SW 1271 (cell line): ENCODE data around the gene CHTF18.

Source experiments
- DNase-seq, 2 experiments: peaks; one replicate each; lab custom pipeline; 2025; lab: John Stamatoyannopoulos, UW

The CHTF18 gene

GRCh38 chr16:760545-761343 lies 27.7 kb upstream of the CHTF18 start, which contains the start of gene MSLN:
TSS of gene MSLN (plus strand) at chr16:760734. CDS start at chr16:762681, 1,947 bp downstream.
- no peak for DNase-seq

- no peak for DNase-seq
These were observed 26.6 kb upstream of the CHTF18 start for GRCh38 chr16:761625-762513.

GRCh38 chr16:762595-763268 lies 25.7 kb upstream of the CHTF18 start:
- no peak for DNase-seq

- no peak for DNase-seq
These were observed 24.8 kb upstream of the CHTF18 start for GRCh38 chr16:763369-764183.

GRCh38 chr16:764184-764750 lies 24.2 kb upstream of the CHTF18 start:
- no peak for DNase-seq

- no peak for DNase-seq
These were observed 23.5 kb upstream of the CHTF18 start for GRCh38 chr16:764848-765487.

GRCh38 chr16:765488-765865 lies 22.9 kb upstream of the CHTF18 start:
- DNase-seq = no peak

GRCh38 chr16:766008-766819 lies 22.2 kb upstream of the CHTF18 start:
- DNase-seq = no peak

- DNase-seq = no peak
These were observed 21.4 kb upstream of the CHTF18 start for GRCh38 chr16:766820-767640.

GRCh38 chr16:767743-768235 lies 20.6 kb upstream of the CHTF18 start:
- DNase-seq = no peak

GRCh38 chr16:768428-768827 lies 20.0 kb upstream of the CHTF18 start:
- no peak for DNase-seq

GRCh38 chr16:769184-769784 lies 19.1 kb upstream of the CHTF18 start:
- no peak for DNase-seq

- DNase-seq = no peak
These were observed 18.5 kb upstream of the CHTF18 start for GRCh38 chr16:769934-770333.

GRCh38 chr16:770411-770810 lies 18.0 kb upstream of the CHTF18 start:
- no peak for DNase-seq

- DNase-seq = no peak
These were observed 15.5 kb upstream of the CHTF18 start for GRCh38 chr16:772959-773358.

- DNase-seq = no peak
These were observed 14.1 kb upstream of the CHTF18 start for GRCh38 chr16:774086-775001.

GRCh38 chr16:775236-775796 lies 13.1 kb upstream of the CHTF18 start:
- no peak for DNase-seq
